ENCODE results near the gene CEACAM5.
"Not testable (repeated sequence)": the region's sequence is repeated elsewhere in the genome, so short reads cannot be mapped to it uniquely, and the experiment has no call there.

Gene CEACAM5

GRCh38 chr19:41700381-41701195 lies 7.8 kb upstream of the CEACAM5 start:
- DNase-seq, result no peak

GRCh38 chr19:41701401-41702075 lies 6.9 kb upstream of the CEACAM5 start:
- peak; percentile 32 for DNase-seq

GRCh38 chr19:41702171-41702651 lies 6.2 kb upstream of the CEACAM5 start:
- DNase-seq, result no peak

GRCh38 chr19:41703602-41704293 lies 4.7 kb upstream of the CEACAM5 start:
- no peak for DNase-seq

- no peak for DNase-seq
These were observed 2.8 kb upstream of the CEACAM5 start for GRCh38 chr19:41705393-41706174.

GRCh38 chr19:41706741-41707501 lies 1.5 kb upstream of the CEACAM5 start:
- peak; percentile 65 for DNase-seq

GRCh38 chr19:41707502-41707812 lies 969 bp upstream of the CEACAM5 start:
- peak; percentile 22 for DNase-seq

- DNase-seq, result no peak
These were observed 505 bp upstream of the CEACAM5 start for GRCh38 chr19:41707871-41708371.

GRCh38 chr19:41709516-41709915 lies 1.1 kb downstream of the CEACAM5 start:
- not testable (repeated sequence) for DNase-seq

GRCh38 chr19:41709951-41710645 lies 1.7 kb downstream of the CEACAM5 start:
- no peak for DNase-seq

GRCh38 chr19:41711376-41712261 lies 3.2 kb downstream of the CEACAM5 start:
- DNase-seq, result no peak

- no peak for DNase-seq
These were observed 6.2 kb downstream of the CEACAM5 start for GRCh38 chr19:41714598-41714997.

- no peak for DNase-seq
These were observed 10.3 kb downstream of the CEACAM5 start for GRCh38 chr19:41718761-41719160.

GRCh38 chr19:41720103-41720502 lies 11.7 kb downstream of the CEACAM5 start:
- DNase-seq, result no peak

GRCh38 chr19:41726493-41726892 lies 18.1 kb downstream of the CEACAM5 start:
- DNase-seq, result no peak

GRCh38 chr19:41734156-41734555 lies 25.7 kb downstream of the CEACAM5 start:
- DNase-seq, result peak; percentile 91

GRCh38 chr19:41734585-41734984 lies 26.2 kb downstream of the CEACAM5 start:
- DNase-seq, result peak; percentile 91

GRCh38 chr19:41735071-41735600 lies 26.7 kb downstream of the CEACAM5 start:
- no peak for DNase-seq

- DNase-seq, result no peak
These were observed 30.9 kb downstream of the CEACAM5 start for GRCh38 chr19:41739361-41739760.
